Measurements from ENCODE around the gene CACNB4.

DNA sequence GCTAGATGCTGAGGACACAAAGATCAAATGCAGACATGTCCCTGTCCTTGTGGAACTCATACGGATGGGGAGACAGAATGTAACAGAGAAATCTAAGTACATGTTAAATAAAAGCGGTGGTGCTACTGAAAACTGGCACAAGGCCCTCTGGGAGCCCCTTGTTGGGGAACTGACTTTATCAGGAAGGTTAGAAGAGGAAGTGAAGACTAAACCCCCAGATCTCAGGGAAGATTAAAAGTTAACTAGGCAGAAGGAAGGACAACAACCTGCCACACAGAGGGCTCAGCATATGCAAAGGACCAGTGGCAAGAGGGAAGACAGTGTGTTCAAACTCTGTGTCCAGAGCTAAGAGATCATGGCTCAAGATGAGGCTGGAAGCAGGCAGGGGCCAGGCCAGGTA lies 4.8 kb downstream of the CACNB4 start:
- TF ChIP-seq, protein P1, sequence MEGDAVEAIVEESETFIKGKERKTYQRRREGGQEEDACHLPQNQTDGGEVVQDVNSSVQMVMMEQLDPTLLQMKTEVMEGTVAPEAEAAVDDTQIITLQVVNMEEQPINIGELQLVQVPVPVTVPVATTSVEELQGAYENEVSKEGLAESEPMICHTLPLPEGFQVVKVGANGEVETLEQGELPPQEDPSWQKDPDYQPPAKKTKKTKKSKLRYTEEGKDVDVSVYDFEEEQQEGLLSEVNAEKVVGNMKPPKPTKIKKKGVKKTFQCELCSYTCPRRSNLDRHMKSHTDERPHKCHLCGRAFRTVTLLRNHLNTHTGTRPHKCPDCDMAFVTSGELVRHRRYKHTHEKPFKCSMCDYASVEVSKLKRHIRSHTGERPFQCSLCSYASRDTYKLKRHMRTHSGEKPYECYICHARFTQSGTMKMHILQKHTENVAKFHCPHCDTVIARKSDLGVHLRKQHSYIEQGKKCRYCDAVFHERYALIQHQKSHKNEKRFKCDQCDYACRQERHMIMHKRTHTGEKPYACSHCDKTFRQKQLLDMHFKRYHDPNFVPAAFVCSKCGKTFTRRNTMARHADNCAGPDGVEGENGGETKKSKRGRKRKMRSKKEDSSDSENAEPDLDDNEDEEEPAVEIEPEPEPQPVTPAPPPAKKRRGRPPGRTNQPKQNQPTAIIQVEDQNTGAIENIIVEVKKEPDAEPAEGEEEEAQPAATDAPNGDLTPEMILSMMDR (IDR thresholded peaks at IDR 0.05) = no peak
- TF ChIP-seq TCF7L2 (IDR thresholded peaks at IDR 0.05; ENCODE audit: low read depth, low read length) = no peak
- TF ChIP-seq, protein P2, sequence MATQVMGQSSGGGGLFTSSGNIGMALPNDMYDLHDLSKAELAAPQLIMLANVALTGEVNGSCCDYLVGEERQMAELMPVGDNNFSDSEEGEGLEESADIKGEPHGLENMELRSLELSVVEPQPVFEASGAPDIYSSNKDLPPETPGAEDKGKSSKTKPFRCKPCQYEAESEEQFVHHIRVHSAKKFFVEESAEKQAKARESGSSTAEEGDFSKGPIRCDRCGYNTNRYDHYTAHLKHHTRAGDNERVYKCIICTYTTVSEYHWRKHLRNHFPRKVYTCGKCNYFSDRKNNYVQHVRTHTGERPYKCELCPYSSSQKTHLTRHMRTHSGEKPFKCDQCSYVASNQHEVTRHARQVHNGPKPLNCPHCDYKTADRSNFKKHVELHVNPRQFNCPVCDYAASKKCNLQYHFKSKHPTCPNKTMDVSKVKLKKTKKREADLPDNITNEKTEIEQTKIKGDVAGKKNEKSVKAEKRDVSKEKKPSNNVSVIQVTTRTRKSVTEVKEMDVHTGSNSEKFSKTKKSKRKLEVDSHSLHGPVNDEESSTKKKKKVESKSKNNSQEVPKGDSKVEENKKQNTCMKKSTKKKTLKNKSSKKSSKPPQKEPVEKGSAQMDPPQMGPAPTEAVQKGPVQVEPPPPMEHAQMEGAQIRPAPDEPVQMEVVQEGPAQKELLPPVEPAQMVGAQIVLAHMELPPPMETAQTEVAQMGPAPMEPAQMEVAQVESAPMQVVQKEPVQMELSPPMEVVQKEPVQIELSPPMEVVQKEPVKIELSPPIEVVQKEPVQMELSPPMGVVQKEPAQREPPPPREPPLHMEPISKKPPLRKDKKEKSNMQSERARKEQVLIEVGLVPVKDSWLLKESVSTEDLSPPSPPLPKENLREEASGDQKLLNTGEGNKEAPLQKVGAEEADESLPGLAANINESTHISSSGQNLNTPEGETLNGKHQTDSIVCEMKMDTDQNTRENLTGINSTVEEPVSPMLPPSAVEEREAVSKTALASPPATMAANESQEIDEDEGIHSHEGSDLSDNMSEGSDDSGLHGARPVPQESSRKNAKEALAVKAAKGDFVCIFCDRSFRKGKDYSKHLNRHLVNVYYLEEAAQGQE (IDR thresholded peaks at IDR 0.05; ENCODE audit: insufficient read depth in 1 of 2, low read depth in 2 of 2, low read length in 1 of 2) = no peak
- TF ChIP-seq POLR2AphosphoS5 (IDR thresholded peaks at IDR 0.05; ENCODE audit: low read depth, low read length) = no peak

All from Panc1 (cell line).